ENCODE results near the gene BIRC3. TPM values are rescaled to one million over a fixed set of nuclear protein-coding genes. Genes with fewer than 3 reads are reported as not detected.
A peak's percentile ranks its signal among the peaks of the same experiment; 100 is the strongest.

BIRC3 gene
- total RNA-seq, 3 donors from 2014 or later = 2.6 to 30.0 (median 10.8) TPM

DNA sequence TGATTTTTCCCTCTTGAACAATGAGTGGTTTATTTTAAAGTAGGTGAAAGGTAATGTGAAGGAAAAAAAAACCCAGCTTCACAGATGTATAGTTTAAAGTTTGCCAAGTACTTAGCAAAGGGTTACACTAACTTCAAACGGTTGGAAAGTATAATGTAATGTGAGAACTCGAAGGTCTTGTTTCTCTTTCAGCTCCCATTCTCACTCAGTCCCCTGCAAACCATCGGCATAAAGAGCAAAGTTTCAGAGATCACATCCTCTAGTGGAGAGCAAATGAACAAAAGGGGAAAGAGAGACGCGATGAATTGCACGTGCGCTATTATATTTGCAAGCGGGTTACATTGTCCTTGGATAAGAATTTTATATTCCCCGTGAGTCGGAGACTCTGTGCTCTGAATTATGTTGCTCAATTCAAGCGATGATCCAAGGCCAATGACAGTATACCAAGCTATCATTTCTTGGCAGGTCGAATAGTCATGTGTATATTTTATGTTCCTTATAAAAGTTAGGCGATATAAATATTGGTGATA is 37.6 kb upstream of the BIRC3 start:
- intact Hi-C loops (cut with DNase I; ENCODE audit: low total_unique reads) = no loop called here

DNA sequence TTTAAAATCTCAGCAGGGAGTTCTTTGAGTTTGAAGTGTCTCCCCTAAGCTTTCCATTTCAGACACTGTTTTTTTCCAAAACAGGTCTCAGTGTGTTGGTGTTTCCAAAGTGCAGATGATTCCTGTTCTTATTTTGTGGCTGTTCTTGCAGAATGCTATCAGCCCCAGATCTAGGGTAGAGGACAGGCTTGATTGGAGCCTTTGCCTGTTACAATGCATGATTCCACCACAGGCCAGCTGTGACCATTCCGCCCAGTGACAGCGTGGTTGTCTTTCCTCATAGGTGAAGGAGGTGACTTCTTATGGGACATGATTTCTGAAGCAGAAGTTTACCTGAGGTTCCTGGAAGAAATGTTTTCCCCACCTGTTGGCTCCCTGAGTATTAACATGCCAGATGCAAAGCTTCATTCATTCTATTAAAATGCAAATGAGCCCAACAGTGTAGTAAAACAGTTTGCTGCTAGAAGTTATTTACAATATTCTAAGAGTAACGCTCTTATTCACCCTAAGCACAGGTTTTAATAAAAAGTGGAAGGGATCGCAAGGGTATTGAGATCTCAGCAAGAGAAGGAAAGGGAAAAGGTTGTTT is 36.9 kb upstream of the BIRC3 start:
- Histone ChIP-seq H3K27me3 (no peaks in the 10 kb centered on the region), H3K36me3 (no peaks in the 10 kb centered on the region), H3K9me3 (no peaks in the 10 kb centered on the region), H3K27ac (no peak overlapping the region), H3K4me1 (no peaks in the 10 kb centered on the region), H3K4me3 (no peak overlapping the region)
- no peak for TF ChIP-seq POLR2A (IDR thresholded peaks at IDR 0.05)
- no peak for TF ChIP-seq POLR2AphosphoS5 (IDR thresholded peaks at IDR 0.05)
- TF ChIP-seq, protein P1, sequence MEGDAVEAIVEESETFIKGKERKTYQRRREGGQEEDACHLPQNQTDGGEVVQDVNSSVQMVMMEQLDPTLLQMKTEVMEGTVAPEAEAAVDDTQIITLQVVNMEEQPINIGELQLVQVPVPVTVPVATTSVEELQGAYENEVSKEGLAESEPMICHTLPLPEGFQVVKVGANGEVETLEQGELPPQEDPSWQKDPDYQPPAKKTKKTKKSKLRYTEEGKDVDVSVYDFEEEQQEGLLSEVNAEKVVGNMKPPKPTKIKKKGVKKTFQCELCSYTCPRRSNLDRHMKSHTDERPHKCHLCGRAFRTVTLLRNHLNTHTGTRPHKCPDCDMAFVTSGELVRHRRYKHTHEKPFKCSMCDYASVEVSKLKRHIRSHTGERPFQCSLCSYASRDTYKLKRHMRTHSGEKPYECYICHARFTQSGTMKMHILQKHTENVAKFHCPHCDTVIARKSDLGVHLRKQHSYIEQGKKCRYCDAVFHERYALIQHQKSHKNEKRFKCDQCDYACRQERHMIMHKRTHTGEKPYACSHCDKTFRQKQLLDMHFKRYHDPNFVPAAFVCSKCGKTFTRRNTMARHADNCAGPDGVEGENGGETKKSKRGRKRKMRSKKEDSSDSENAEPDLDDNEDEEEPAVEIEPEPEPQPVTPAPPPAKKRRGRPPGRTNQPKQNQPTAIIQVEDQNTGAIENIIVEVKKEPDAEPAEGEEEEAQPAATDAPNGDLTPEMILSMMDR (IDR thresholded peaks at IDR 0.05) = no peak
- no peak for DNase-seq (ENCODE audit: low spot score in 2 of 2)
- intact Hi-C loops (cut with DNase I; ENCODE audit: low total_unique reads) = no loop called here

More for the DNA sequence above, 37.6 kb upstream of the BIRC3 start:
- TF ChIP-seq, protein P1 (IDR thresholded peaks at IDR 0.05) = no peak
- TF ChIP-seq POLR2A (IDR thresholded peaks at IDR 0.05) = no peak
- no peak for DNase-seq (ENCODE audit: low spot score in 2 of 2)
- no peaks in the 10 kb centered on the region for H3K4me1 ChIP-seq
- H3K36me3 ChIP-seq = no peaks in the 10 kb centered on the region
- H3K4me3 ChIP-seq = peak overlapping the region in 2 of 3 donors; percentile 30 to 47
- H3K27ac ChIP-seq = peak overlapping the region in 1 of 2 donors; percentile 36
- H3K9me3 ChIP-seq = no peaks in the 10 kb centered on the region
- H3K27me3 ChIP-seq = no peaks in the 10 kb centered on the region

DNA sequence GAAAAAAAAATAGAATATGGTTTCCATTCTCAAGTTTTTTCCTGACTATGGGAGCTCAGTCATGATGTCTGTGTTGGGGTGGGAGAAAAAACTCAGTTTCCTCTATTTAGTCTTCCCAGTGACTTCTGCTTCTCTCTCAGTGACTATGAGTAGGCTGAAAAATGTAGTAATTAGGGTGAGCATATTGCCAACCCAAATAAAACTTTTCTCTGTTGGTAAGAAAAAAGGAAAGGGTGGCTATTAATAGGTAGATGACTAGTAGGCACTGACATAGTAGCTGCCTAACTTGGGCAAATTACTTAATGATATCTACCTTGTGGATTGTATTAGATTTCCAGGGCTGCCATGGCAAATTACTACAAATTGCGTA is 34.2 kb upstream of the BIRC3 start:
- Histone ChIP-seq H3K4me3 (no peak overlapping the region), H3K9me3 (no peaks in the 10 kb centered on the region), H3K36me3 (no peaks in the 10 kb centered on the region), H3K27ac (no peak overlapping the region), H3K27me3 (no peaks in the 10 kb centered on the region), H3K4me1 (no peaks in the 10 kb centered on the region)
- intact Hi-C loops (cut with DNase I; ENCODE audit: low total_unique reads) = no loop called here
- no peak for TF ChIP-seq POLR2A (IDR thresholded peaks at IDR 0.05)
- no peak for TF ChIP-seq POLR2AphosphoS5 (IDR thresholded peaks at IDR 0.05)
- TF ChIP-seq, protein P1 (IDR thresholded peaks at IDR 0.05) = no peak
- DNase-seq (ENCODE audit: low spot score in 2 of 2) = no peak

DNA sequence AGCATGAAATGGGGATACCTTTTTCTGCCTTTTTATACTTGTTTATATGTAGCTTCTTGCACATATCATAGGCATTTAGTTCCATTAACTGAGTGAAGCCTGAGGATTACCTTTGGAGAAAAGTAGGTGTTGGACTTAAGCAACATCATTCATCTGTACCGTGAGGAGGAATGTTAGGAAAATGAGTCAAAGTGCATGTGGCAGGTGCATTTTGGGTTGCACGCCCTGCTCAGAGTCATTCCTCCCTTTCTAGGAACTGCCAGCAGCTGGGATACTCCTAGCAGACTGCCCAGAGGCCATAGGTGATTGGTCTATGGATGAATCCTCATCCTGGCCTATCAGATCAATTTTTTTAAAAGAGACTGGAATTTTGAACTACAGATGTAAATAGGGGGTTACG is 33.3 kb upstream of the BIRC3 start:
- no peak for DNase-seq (ENCODE audit: low spot score in 2 of 2)
- Histone ChIP-seq H3K27ac (no peak overlapping the region), H3K9me3 (no peaks in the 10 kb centered on the region), H3K4me3 (no peak overlapping the region), H3K27me3 (no peaks in the 10 kb centered on the region), H3K36me3 (no peaks in the 10 kb centered on the region), H3K4me1 (no peaks in the 10 kb centered on the region)
- intact Hi-C loops (cut with DNase I; ENCODE audit: low total_unique reads) = no loop called here
- TF ChIP-seq, protein P1 (IDR thresholded peaks at IDR 0.05) = no peak
- TF ChIP-seq POLR2AphosphoS5 (IDR thresholded peaks at IDR 0.05) = no peak
- TF ChIP-seq POLR2A (IDR thresholded peaks at IDR 0.05) = no peak

DNA sequence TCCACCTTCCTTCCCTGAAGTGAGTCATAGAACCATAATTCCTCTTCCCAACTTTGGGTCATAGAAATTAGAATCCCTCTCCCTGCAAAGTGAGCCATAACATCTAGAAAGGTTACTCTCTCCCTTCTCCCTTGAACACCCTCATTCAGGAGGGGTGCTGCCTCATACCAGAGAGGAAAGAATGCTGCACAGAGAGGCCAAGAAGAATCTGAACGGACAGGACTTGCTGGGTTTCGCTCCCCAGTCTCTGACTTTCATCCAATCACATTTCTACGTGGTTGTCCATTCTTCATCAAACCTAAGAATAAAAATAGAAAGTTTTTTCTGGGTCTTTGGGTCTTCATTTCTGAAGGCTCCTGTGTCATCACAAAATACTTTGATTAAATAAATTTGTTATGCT is 31.0 kb upstream of the BIRC3 start:
- no peak for TF ChIP-seq POLR2AphosphoS5 (IDR thresholded peaks at IDR 0.05)
- no peak for TF ChIP-seq POLR2A (IDR thresholded peaks at IDR 0.05)
- TF ChIP-seq, protein P1 (IDR thresholded peaks at IDR 0.05) = no peak
- intact Hi-C loops (cut with DNase I; ENCODE audit: low total_unique reads) = no loop called here
- Histone ChIP-seq H3K27me3 (no peaks in the 10 kb centered on the region), H3K4me1 (no peaks in the 10 kb centered on the region), H3K36me3 (no peaks in the 10 kb centered on the region), H3K27ac (no peak overlapping the region), H3K9me3 (no peaks in the 10 kb centered on the region), H3K4me3 (no peak overlapping the region)
- no peak for DNase-seq (ENCODE audit: low spot score in 2 of 2)

Data from breast epithelium (tissue), 4 donors.